GM23338 (cell line): ENCODE data around the gene KRTAP10-12.

Source experiments
- CREB1 ChIP-seq: fragments of 250-450 bp; sonication (Bioruptor Pico); IDR thresholded peaks from 2 replicates; pipeline ENCODE4 v1.5.0; 2020; ENCODE audit warnings: low read depth, mild to moderate bottlenecking, moderate library complexity
- EZH2 ChIP-seq: fragments of 200-600 bp; sonication (generic); IDR thresholded peaks from one replicate; pipeline ENCODE4 v1.8.0; 2017; ENCODE audit warnings: antibody characterized with exemption, mild to moderate bottlenecking, low read depth; ENCODE audit not compliant: unreplicated experiment
- EZH2phosphoT487 ChIP-seq: fragments of 200-600 bp; sonication (generic); IDR thresholded peaks from one replicate; pipeline ENCODE4 v1.8.1; 2018; ENCODE audit warnings: antibody characterized with exemption; ENCODE audit not compliant: unreplicated experiment
- NANOG ChIP-seq: IDR thresholded peaks from 2 replicates; pipeline ENCODE4 v1.6.1; 2016; ENCODE audit warnings: antibody characterized with exemption, borderline replicate concordance
- POLR2AphosphoS5 ChIP-seq: IDR thresholded peaks from 2 replicates; pipeline ENCODE4 v1.6.1; 2016; ENCODE audit warnings: antibody characterized with exemption, low read depth
- STAT1 ChIP-seq: IDR thresholded peaks from one replicate; pipeline ENCODE4 v1.6.1; 2016; ENCODE audit warnings: antibody characterized with exemption; ENCODE audit not compliant: unreplicated experiment
- ZNF114 ChIP-seq: fragments of 250-450 bp; sonication (Bioruptor Pico); IDR thresholded peaks from 2 replicates; pipeline ENCODE4 v1.5.0; 2020; ENCODE audit warnings: mild to moderate bottlenecking, moderate library complexity
- ZNF331 ChIP-seq: fragments of 250-450 bp; sonication (Bioruptor Pico); IDR thresholded peaks from 2 replicates; pipeline ENCODE4 v1.5.0; 2020; ENCODE audit warnings: low read depth, mild to moderate bottlenecking, moderate library complexity
- TF ChIP-seq, protein P1 (sequence below), 2 experiments: fragments of 200-600 bp in 1 of 2; sonication (generic) in 1 of 2; conservative IDR thresholded peaks; 2 replicates each; pipeline versions ENCODE4 v1.5.1 to v1.6.1; 2016 to 2017; ENCODE audit warnings: antibody characterized with exemption in 2 of 2, low read depth in 2 of 2, mild to moderate bottlenecking in 2 of 2, moderate library complexity in 1 of 2
- TF ChIP-seq, protein P2 (sequence below): fragments of 250-450 bp; sonication (Bioruptor Pico); IDR thresholded peaks from 2 replicates; pipeline ENCODE4 v1.5.0; 2020; ENCODE audit warnings: mild to moderate bottlenecking, moderate library complexity
- TF ChIP-seq, protein P3 (sequence below): IDR thresholded peaks from one replicate; pipeline ENCODE4 v1.6.1; 2018; ENCODE audit warnings: antibody characterized with exemption; ENCODE audit not compliant: unreplicated experiment
- TF ChIP-seq, protein P4 (sequence below): IDR thresholded peaks from 2 replicates; pipeline ENCODE4 v1.6.1; 2016; ENCODE audit warnings: antibody characterized with exemption

DNA sequence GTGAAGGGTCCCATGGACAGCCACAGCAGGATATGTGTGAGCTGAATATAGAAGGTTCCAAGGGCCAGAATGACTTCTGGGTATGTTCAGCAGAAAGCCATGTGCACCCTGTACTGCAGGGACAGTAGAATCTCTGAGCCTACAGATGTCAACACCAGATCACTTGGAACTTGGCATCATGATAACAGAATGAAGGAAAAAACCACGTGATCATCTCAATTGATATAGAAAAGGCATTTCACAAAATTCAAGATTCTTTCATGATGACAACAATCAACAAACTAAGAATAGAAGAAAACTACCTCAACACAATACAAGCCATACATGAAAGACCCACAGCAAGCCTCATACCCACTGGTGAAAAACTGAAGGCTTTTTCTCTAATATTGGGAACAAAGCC lies 29.4 kb upstream of the KRTAP10-12 start:
- TF ChIP-seq, protein P1, sequence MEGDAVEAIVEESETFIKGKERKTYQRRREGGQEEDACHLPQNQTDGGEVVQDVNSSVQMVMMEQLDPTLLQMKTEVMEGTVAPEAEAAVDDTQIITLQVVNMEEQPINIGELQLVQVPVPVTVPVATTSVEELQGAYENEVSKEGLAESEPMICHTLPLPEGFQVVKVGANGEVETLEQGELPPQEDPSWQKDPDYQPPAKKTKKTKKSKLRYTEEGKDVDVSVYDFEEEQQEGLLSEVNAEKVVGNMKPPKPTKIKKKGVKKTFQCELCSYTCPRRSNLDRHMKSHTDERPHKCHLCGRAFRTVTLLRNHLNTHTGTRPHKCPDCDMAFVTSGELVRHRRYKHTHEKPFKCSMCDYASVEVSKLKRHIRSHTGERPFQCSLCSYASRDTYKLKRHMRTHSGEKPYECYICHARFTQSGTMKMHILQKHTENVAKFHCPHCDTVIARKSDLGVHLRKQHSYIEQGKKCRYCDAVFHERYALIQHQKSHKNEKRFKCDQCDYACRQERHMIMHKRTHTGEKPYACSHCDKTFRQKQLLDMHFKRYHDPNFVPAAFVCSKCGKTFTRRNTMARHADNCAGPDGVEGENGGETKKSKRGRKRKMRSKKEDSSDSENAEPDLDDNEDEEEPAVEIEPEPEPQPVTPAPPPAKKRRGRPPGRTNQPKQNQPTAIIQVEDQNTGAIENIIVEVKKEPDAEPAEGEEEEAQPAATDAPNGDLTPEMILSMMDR (conservative IDR thresholded peaks at IDR 0.05; ENCODE audit: low read depth in 2 of 2) = no peak
- TF ChIP-seq CREB1 (no peak), POLR2AphosphoS5 (no peak), EZH2 (no peak), ZNF331 (CRISPR knock-in tag) (no peak), NANOG (no peak), EZH2phosphoT487 (no peak), ZNF114 (CRISPR knock-in tag) (no peak), STAT1 (no peak)
- TF ChIP-seq, protein P2, sequence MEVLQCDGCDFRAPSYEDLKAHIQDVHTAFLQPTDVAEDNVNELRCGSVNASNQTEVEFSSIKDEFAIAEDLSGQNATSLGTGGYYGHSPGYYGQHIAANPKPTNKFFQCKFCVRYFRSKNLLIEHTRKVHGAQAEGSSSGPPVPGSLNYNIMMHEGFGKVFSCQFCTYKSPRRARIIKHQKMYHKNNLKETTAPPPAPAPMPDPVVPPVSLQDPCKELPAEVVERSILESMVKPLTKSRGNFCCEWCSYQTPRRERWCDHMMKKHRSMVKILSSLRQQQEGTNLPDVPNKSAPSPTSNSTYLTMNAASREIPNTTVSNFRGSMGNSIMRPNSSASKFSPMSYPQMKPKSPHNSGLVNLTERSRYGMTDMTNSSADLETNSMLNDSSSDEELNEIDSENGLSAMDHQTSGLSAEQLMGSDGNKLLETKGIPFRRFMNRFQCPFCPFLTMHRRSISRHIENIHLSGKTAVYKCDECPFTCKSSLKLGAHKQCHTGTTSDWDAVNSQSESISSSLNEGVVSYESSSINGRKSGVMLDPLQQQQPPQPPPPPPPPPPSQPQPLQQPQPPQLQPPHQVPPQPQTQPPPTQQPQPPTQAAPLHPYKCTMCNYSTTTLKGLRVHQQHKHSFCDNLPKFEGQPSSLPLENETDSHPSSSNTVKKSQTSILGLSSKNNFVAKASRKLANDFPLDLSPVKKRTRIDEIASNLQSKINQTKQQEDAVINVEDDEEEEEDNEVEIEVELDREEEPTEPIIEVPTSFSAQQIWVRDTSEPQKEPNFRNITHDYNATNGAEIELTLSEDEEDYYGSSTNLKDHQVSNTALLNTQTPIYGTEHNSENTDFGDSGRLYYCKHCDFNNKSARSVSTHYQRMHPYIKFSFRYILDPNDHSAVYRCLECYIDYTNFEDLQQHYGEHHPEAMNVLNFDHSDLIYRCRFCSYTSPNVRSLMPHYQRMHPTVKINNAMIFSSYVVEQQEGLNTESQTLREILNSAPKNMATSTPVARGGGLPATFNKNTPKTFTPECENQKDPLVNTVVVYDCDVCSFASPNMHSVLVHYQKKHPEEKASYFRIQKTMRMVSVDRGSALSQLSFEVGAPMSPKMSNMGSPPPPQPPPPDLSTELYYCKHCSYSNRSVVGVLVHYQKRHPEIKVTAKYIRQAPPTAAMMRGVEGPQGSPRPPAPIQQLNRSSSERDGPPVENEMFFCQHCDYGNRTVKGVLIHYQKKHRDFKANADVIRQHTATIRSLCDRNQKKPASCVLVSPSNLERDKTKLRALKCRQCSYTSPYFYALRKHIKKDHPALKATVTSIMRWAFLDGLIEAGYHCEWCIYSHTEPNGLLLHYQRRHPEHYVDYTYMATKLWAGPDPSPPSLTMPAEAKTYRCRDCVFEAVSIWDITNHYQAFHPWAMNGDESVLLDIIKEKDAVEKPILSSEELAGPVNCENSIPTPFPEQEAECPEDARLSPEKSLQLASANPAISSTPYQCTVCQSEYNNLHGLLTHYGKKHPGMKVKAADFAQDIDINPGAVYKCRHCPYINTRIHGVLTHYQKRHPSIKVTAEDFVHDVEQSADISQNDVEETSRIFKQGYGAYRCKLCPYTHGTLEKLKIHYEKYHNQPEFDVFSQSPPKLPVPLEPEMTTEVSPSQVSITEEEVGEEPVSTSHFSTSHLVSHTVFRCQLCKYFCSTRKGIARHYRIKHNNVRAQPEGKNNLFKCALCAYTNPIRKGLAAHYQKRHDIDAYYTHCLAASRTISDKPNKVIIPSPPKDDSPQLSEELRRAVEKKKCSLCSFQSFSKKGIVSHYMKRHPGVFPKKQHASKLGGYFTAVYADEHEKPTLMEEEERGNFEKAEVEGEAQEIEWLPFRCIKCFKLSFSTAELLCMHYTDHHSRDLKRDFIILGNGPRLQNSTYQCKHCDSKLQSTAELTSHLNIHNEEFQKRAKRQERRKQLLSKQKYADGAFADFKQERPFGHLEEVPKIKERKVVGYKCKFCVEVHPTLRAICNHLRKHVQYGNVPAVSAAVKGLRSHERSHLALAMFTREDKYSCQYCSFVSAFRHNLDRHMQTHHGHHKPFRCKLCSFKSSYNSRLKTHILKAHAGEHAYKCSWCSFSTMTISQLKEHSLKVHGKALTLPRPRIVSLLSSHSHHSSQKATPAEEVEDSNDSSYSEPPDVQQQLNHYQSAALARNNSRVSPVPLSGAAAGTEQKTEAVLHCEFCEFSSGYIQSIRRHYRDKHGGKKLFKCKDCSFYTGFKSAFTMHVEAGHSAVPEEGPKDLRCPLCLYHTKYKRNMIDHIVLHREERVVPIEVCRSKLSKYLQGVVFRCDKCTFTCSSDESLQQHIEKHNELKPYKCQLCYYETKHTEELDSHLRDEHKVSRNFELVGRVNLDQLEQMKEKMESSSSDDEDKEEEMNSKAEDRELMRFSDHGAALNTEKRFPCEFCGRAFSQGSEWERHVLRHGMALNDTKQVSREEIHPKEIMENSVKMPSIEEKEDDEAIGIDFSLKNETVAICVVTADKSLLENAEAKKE = no peak
- TF ChIP-seq, protein P3, sequence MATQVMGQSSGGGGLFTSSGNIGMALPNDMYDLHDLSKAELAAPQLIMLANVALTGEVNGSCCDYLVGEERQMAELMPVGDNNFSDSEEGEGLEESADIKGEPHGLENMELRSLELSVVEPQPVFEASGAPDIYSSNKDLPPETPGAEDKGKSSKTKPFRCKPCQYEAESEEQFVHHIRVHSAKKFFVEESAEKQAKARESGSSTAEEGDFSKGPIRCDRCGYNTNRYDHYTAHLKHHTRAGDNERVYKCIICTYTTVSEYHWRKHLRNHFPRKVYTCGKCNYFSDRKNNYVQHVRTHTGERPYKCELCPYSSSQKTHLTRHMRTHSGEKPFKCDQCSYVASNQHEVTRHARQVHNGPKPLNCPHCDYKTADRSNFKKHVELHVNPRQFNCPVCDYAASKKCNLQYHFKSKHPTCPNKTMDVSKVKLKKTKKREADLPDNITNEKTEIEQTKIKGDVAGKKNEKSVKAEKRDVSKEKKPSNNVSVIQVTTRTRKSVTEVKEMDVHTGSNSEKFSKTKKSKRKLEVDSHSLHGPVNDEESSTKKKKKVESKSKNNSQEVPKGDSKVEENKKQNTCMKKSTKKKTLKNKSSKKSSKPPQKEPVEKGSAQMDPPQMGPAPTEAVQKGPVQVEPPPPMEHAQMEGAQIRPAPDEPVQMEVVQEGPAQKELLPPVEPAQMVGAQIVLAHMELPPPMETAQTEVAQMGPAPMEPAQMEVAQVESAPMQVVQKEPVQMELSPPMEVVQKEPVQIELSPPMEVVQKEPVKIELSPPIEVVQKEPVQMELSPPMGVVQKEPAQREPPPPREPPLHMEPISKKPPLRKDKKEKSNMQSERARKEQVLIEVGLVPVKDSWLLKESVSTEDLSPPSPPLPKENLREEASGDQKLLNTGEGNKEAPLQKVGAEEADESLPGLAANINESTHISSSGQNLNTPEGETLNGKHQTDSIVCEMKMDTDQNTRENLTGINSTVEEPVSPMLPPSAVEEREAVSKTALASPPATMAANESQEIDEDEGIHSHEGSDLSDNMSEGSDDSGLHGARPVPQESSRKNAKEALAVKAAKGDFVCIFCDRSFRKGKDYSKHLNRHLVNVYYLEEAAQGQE = no peak
- TF ChIP-seq, protein P4, sequence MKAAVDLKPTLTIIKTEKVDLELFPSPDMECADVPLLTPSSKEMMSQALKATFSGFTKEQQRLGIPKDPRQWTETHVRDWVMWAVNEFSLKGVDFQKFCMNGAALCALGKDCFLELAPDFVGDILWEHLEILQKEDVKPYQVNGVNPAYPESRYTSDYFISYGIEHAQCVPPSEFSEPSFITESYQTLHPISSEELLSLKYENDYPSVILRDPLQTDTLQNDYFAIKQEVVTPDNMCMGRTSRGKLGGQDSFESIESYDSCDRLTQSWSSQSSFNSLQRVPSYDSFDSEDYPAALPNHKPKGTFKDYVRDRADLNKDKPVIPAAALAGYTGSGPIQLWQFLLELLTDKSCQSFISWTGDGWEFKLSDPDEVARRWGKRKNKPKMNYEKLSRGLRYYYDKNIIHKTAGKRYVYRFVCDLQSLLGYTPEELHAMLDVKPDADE = no peak
